K562 (cell line): ENCODE data around the gene GALNT16. TPM values are rescaled to one million over a fixed set of nuclear protein-coding genes. Genes with fewer than 3 reads are reported as not detected.

Source experiments
- ATAC-seq: fragments of 200-7000 bp; cut with Tn5 transposase; 3 replicates; pipeline ENCODE4 v1.9.1; 2020; ENCODE audit warnings: moderate library complexity
- BruUV-seq: library from RNA; stranded (reverse); fragments of 400-500 nt; replicated peaks from 2 replicates; lab custom pipeline; 2021; lab: Mats Ljungman, UMichigan
- CTCF ChIA-PET: fragments of 300-600 bp; formaldehyde crosslinking; extraction: SDS; loops from one replicate; lab custom pipeline; 2021; ENCODE audit warnings: low intra/inter-chr PET ratio; lab: Yijun Ruan, JAX
- POLR2A ChIA-PET: fragments of 300-600, 350-650 bp; sonication (Branson Sonifier 250); formaldehyde crosslinking; extraction: SDS; loops from one replicate; lab custom pipeline; 2021; ENCODE audit warnings: antibody characterized with exemption, inconsistent platforms; lab: Yijun Ruan, JAX
- DNase-seq, 4 experiments: peaks; one replicate each; pipeline versions ENCODE4 v3.0.0 to v3.0.0-alpha.2; 2011 to 2018; ENCODE audit warnings: low spot score in 3 of 4, mixed read lengths in 3 of 4; ENCODE audit errors: extremely low read depth in 1 of 4
- FAIRE-seq: peaks from 2 replicates; lab custom pipeline; 2011; peaks lifted over from hg19 to GRCh38; lab: Jason Lieb, UNC
- H2AFZ ChIP-seq: 2 replicates; pipeline ENCODE4 v1.6.0; 2011; ENCODE audit warnings: low read depth, low read length, control low read depth, inconsistent platforms
- H3K27ac ChIP-seq: fragments of 200-600 bp; 3 replicates; pipeline ENCODE4 v1.8.0; 2011; ENCODE audit warnings: low read depth, mild to moderate bottlenecking, control low read depth, inconsistent platforms, low read length, moderate library complexity, mixed read lengths; ENCODE audit errors: extremely low read depth
- H3K27me3 ChIP-seq, 2 experiments: fragments of 300-600 bp in 1 of 2; 2 replicates in 1 of 2; 3 replicates in 1 of 2; pipeline versions ENCODE4 v1.6.0 to v1.8.0; 2011; ENCODE audit warnings: inconsistent platforms in 2 of 2, low read length in 2 of 2, mild to moderate bottlenecking in 1 of 2, mixed read lengths in 1 of 2, moderate library complexity in 1 of 2; ENCODE audit not compliant: control insufficient read depth in 2 of 2, insufficient read depth in 2 of 2
- H3K36me3 ChIP-seq: fragments of 300-600 bp; 3 replicates; pipeline ENCODE4 v1.8.0; 2011; ENCODE audit warnings: mild to moderate bottlenecking, low read length, inconsistent platforms; ENCODE audit not compliant: control insufficient read depth, insufficient read depth
- H3K4me1 ChIP-seq, 2 experiments: fragments of 200-600 bp in 1 of 2; replicated peaks in 1 of 2; 2 replicates in 1 of 2; 3 replicates in 1 of 2; pipeline versions ENCODE4 v1.5.1 to v1.8.0; 2011; ENCODE audit warnings: inconsistent platforms in 2 of 2, low read length in 2 of 2, mild to moderate bottlenecking in 1 of 2, mixed read lengths in 1 of 2, moderate library complexity in 1 of 2; ENCODE audit not compliant: control insufficient read depth in 2 of 2, insufficient read depth in 2 of 2
- H3K4me2 ChIP-seq: 2 replicates; pipeline ENCODE4 v1.6.1; 2011; ENCODE audit warnings: low read length, control low read depth, inconsistent platforms, mixed read lengths; ENCODE audit not compliant: insufficient read depth
- H3K4me3 ChIP-seq: fragments of 200-600 bp; sonication (generic), shearing (Covaris generic); 2 replicates; pipeline ENCODE4 v1.5.1; 2016; ENCODE audit warnings: control low read depth, inconsistent platforms
- H3K79me2 ChIP-seq: fragments of 200-600 bp; 3 replicates; pipeline ENCODE4 v1.8.0; 2011; ENCODE audit warnings: low read length, inconsistent platforms; ENCODE audit not compliant: control insufficient read depth, insufficient read depth
- H3K9ac ChIP-seq, 2 experiments: 2 replicates each; pipeline versions ENCODE4 v1.6.0 to v1.6.1; 2011; ENCODE audit warnings: low read depth in 2 of 2, low read length in 2 of 2, control low read depth in 1 of 2, inconsistent platforms in 1 of 2, mild to moderate bottlenecking in 1 of 2, mixed read lengths in 1 of 2; ENCODE audit not compliant: insufficient read depth in 1 of 2
- H3K9me1 ChIP-seq: one replicate; pipeline ENCODE4 v1.6.0; 2011; ENCODE audit warnings: inconsistent platforms, mild to moderate bottlenecking, low read length, moderate library complexity; ENCODE audit not compliant: control insufficient read depth, insufficient read depth
- H3K9me3 ChIP-seq: replicated peaks from 2 replicates; pipeline ENCODE4 v1.5.1; 2011; ENCODE audit warnings: low read depth, low read length, inconsistent platforms; ENCODE audit not compliant: control insufficient read depth, insufficient read depth
- H4K20me1 ChIP-seq: replicated peaks from 2 replicates; pipeline ENCODE4 v1.6.1; 2011; ENCODE audit warnings: low read length, inconsistent platforms, mixed read lengths; ENCODE audit not compliant: control insufficient read depth, insufficient read depth
- ETV1 ChIP-seq: fragments of 450-650 bp; conservative IDR thresholded peaks from 2 replicates; pipeline ENCODE4 v1.6.1; 2016; ENCODE audit warnings: missing genetic modification characterization, control low read depth, low read depth, missing compliant biosample characterization
- MAZ ChIP-seq, 2 experiments: fragments of 450-650 bp in 1 of 2; sonication (generic) in 1 of 2; formaldehyde crosslinking; IDR thresholded peaks in 1 of 2; conservative IDR thresholded peaks in 1 of 2; 2 replicates each; pipeline versions ENCODE4 v1.4.0 to v1.5.0; 2020; ENCODE audit warnings: mild to moderate bottlenecking in 1 of 2, missing genetic modification reagents in 1 of 2
- RAD21 ChIP-seq, 2 experiments: fragments of 250-450 bp in 1 of 2; fragments of 450-650 bp in 1 of 2; sonication (Bioruptor Pico) in 1 of 2; formaldehyde crosslinking in 1 of 2; IDR thresholded peaks in 1 of 2; conservative IDR thresholded peaks in 1 of 2; 2 replicates each; pipeline versions ENCODE4 v1.4.0 to v1.8.0; 2020 to 2022; ENCODE audit warnings: mild to moderate bottlenecking in 2 of 2, moderate library complexity in 1 of 2
- ZBTB7A ChIP-seq: IDR thresholded peaks from 2 replicates; pipeline ENCODE4 v1.6.1; 2011; ENCODE audit warnings: low read depth, mild to moderate bottlenecking, low read length, moderate library complexity, borderline replicate concordance; ENCODE audit not compliant: control insufficient read depth
- ZBTB8A ChIP-seq: fragments of 450-650 bp; IDR thresholded peaks from 2 replicates; pipeline ENCODE4 v1.6.1; 2018; ENCODE audit warnings: mild to moderate bottlenecking, moderate library complexity; ENCODE audit not compliant: partially characterized antibody
- ZNF507 ChIP-seq: conservative IDR thresholded peaks from 2 replicates; pipeline ENCODE4 v1.6.1; 2017; ENCODE audit warnings: missing genetic modification characterization, missing compliant biosample characterization
- ZNF830 ChIP-seq: fragments of 250-450 bp; sonication (Bioruptor Pico); IDR thresholded peaks from 2 replicates; pipeline ENCODE4 v1.5.0; 2021; ENCODE audit warnings: mild to moderate bottlenecking
- WGBS: fragments of 100-300 bp; shearing (Covaris generic); methylation state at CpG from one replicate; pipeline ENCODE4 v1.1.6; 2016; ENCODE audit warnings: low coverage, mixed read lengths; ENCODE audit not compliant: insufficient coverage; ENCODE audit errors: missing lambda C conversion rate; 5-methylcytosine and 5-hydroxymethylcytosine counted together
- in situ Hi-C: fragments of 300-500 bp; cut with MboI; formaldehyde crosslinking; loops from 4 replicates; pipeline ENCODE4 v1.15.0; 2018; ENCODE audit warnings: inconsistent platforms, mixed read lengths
- intact Hi-C: fragments of 100-400 bp; cut with micrococcal nuclease; formaldehyde crosslinking; loops from 2 replicates; pipeline ENCODE4 v1.14.2; 2022
- polyA plus RNA-seq, 8 experiments: library from polyadenylated mRNA; depleted of rRNA in 4 of 8; stranded (reverse) in 5 of 8; unstranded in 3 of 8; fragments of >200 nt; fragmentation: Nextera tagmentation in 2 of 8; fragmentation: Illumina TruSeq in 1 of 8; extraction: Ambion mirVana in 2 of 8; extraction: Trizol in 1 of 8; gene quantifications; 2 replicates each; pipeline versions ENCODE4 v1.2.1 to v1.2.3, GENCODE V29; 2011 to 2014; ENCODE audit warnings: inconsistent platforms in 1 of 8, missing spikeins in 1 of 8
- total RNA-seq, 7 experiments: library from RNA; depleted of rRNA in 6 of 7; stranded (reverse); fragments of >200 nt in 6 of 7; fragmentation: Illumina TruSeq in 2 of 7; extraction: Trizol in 2 of 7; gene quantifications; 2 replicates each; pipeline versions ENCODE4 v1.2.1 to v1.2.3, GENCODE V29; 2011 to 2021; ENCODE audit warnings: low replicate concordance in 1 of 7
- TF ChIP-seq, protein P1 (sequence below): IDR thresholded peaks from 2 replicates; pipeline ENCODE4 v1.6.1; 2011; ENCODE audit warnings: borderline replicate concordance, low read depth, mild to moderate bottlenecking, moderate library complexity, low read length; ENCODE audit not compliant: insufficient read depth, poor library complexity, severe bottlenecking

Gene GALNT16
- total and polyA plus RNA-seq, 9 of the 15 experiments (the other 6 are each of a cell fraction or from before 2014, with no cell fraction given), result not detected

DNA sequence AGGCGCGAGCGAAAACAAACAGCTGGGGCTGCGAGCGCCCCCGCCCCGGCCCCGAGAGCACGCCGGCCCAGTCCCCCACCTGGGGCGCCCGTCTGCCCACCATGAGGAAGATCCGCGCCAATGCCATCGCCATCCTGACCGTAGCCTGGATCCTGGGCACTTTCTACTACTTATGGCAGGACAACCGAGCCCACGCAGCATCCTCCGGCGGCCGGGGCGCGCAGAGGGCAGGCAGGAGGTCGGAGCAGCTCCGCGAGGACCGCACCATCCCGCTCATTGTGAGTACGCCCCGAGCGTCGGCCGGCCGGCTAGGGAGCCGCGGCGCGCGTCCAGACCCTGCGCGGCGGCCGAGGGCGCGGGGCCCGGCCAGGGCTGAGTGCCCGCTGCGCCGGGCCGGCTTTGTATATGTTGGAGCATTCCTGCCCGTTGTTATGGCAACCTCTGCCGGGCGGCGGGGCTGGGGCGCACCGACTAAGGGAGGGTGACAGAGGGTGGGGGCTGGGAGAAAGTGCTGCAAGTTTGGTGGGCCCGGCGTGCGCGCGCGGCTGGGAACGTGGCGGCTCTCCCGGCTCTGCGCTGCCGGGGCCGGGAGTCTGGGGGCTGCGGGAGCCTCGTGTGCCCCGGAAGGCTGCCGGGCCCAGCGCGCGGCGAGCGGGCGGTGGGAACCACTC, 367 bp downstream of the GALNT16 start:
- CTCF ChIA-PET, result no interaction called here
- POLR2A ChIA-PET, result interaction anchor here (1.3 kb wide), 1 partner anchor 12 kb away, joined by 3 read pairs; no protein-coding TSS in a partner anchor
- no peaks in the 10 kb centered on the region for H3K36me3 ChIP-seq
- no peak for TF ChIP-seq ETV1 (tag)
- TF ChIP-seq ZNF830 (CRISPR knock-in tag), result no peak
- TF ChIP-seq, all 486 proteins: peak for 0
- no peak overlapping the region for H2AFZ ChIP-seq
- H3K79me2 ChIP-seq, result no peaks in the 10 kb centered on the region
- H3K4me2 ChIP-seq, result no peak overlapping the region
- no peaks in the 10 kb centered on the region for H3K9me1 ChIP-seq
- WGBS, result 48% methylated on average over 21 of the region's 78 CpGs
- FAIRE-seq, result no peak
- no peaks in the 10 kb centered on the region for H4K20me1 ChIP-seq
- peaks cover 0 to 23% of the 10 kb centered on the region in 2 experiments; a peak in 2 of 5 replicates for H3K4me1 ChIP-seq
- peak in 1 of 4 experiments; percentile 8 for DNase-seq
- H3K9ac ChIP-seq, result no peak overlapping the region
- no peak overlapping the region for H3K27ac ChIP-seq
- ATAC-seq, result no peak
- intact Hi-C loops, result no loop called here
- in situ Hi-C loops, result loop anchor here (25.0 kb wide), 1 partner anchor 202 kb away; no protein-coding TSS in a partner anchor
- H3K27me3 ChIP-seq, result peaks cover 11 to 71% of the 10 kb centered on the region in 2 experiments; a peak in 4 of 5 replicates
- BruUV-seq, result no TSS peak
- H3K9me3 ChIP-seq, result no peaks in the 10 kb centered on the region
- no peak overlapping the region for H3K4me3 ChIP-seq

DNA sequence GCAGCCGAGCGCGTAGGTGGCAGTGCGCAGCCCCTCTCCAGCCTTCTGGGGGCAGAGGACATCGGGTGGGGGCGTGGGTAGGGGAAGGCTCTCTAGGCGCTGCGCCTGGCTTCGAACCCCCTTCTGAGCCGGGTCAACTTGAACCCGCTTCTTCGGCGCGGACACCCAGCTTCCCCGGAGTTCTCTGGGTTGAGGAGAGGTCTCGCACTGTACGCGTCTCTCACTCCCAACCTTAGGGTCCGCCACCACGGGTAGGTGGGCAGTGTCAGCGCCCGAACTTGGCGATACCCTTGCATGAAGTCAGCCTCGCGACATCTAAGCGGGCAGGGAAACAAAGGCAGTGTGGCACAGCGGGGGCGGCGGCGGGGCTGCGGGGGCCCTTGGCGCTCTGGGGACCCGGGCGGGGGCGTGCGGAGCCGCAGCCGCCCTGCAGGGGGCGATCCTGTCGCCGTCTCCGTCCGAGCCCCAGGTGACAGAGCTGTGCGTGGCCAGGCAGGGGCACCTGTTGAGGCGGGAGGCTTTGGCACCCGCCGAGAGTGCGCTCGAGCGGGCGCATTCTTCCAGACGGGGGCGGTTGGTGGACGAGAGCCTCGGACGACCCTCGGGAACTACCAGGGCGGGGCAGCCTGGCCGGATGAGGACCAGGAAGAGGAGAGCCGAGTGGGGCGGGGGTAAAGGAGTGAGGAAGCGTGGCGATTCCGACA, 1.1 kb downstream of the GALNT16 start:
- ChIA-PET POLR2A (interaction anchor here (0.6 to 1.3 kb wide), 3 partner anchors 12 to 308 kb away, joined by 3 read pairs; no protein-coding TSS in a partner anchor), CTCF (no interaction called here)
- BruUV-seq, result no TSS peak
- Histone ChIP-seq H4K20me1 (no peaks in the 10 kb centered on the region), H3K9me3 (no peaks in the 10 kb centered on the region), H3K9me1 (no peaks in the 10 kb centered on the region), H3K9ac (no peak overlapping the region), H3K79me2 (no peaks in the 10 kb centered on the region), H3K36me3 (no peaks in the 10 kb centered on the region), H3K4me3 (peak overlapping the region; percentile 11; the same call in 1 of the 2 replicates), H3K27ac (no peak overlapping the region), H3K4me2 (no peak overlapping the region), H3K27me3 (peaks cover 14 to 74% of the 10 kb centered on the region in 2 experiments), H2AFZ (0 out of 2 replicates have a peak overlapping the region, but pooled peaks have one; percentile 32), H3K4me1 (peaks cover 0 to 23% of the 10 kb centered on the region in 2 experiments; a peak in 2 of 5 replicates)
- DNase-seq (peak; percentile 19 to 73 (median 70)), FAIRE-seq (no peak), ATAC-seq (peak; percentile 90)
- WGBS, result 10% methylated on average over 16 of the region's 64 CpGs
- in situ Hi-C loops, result loop anchor here (25.0 kb wide), 1 partner anchor 201 kb away; no protein-coding TSS in a partner anchor
- intact Hi-C loops, result no loop called here
- TF ChIP-seq ZBTB8A, result no peak
- peak; percentile 64; the same call in 1 of the 2 replicates for TF ChIP-seq ZBTB7A
- TF ChIP-seq MAZ (CRISPR knock-in tag; conservative IDR thresholded peaks at IDR 0.05 in 1 of 2, IDR thresholded peaks at IDR 0.05 in 1 of 2), result peak in 1 of 2 experiments; percentile 16; a peak in 1 of 4 replicates
- peak in 1 of 2 experiments; percentile 32; a peak in 1 of 4 replicates for TF ChIP-seq RAD21 (CRISPR knock-in tag; conservative IDR thresholded peaks at IDR 0.05 in 1 of 2, IDR thresholded peaks at IDR 0.05 in 1 of 2)
- TF ChIP-seq ZNF507 (tag), result no peak
- TF ChIP-seq, protein P1, sequence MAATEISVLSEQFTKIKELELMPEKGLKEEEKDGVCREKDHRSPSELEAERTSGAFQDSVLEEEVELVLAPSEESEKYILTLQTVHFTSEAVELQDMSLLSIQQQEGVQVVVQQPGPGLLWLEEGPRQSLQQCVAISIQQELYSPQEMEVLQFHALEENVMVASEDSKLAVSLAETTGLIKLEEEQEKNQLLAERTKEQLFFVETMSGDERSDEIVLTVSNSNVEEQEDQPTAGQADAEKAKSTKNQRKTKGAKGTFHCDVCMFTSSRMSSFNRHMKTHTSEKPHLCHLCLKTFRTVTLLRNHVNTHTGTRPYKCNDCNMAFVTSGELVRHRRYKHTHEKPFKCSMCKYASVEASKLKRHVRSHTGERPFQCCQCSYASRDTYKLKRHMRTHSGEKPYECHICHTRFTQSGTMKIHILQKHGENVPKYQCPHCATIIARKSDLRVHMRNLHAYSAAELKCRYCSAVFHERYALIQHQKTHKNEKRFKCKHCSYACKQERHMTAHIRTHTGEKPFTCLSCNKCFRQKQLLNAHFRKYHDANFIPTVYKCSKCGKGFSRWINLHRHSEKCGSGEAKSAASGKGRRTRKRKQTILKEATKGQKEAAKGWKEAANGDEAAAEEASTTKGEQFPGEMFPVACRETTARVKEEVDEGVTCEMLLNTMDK, result peak; percentile 48
